OCI-LY7 (cell line): Measurements from ENCODE around the gene CDCP1. TPM values are rescaled to one million over a fixed set of nuclear protein-coding genes. Genes with fewer than 3 reads are reported as not detected.

Experiments used
- BruUV-seq: library from RNA; stranded (reverse); fragments of 400-500 nt; replicated peaks from 2 replicates; lab custom pipeline; 2021; lab: Mats Ljungman, UMichigan
- CTCF ChIA-PET: fragments of 300-600 bp; sonication (Branson Sonifier 250); formaldehyde crosslinking; loops from one replicate; lab custom pipeline; 2022; ENCODE audit warnings: antibody characterized with exemption; ENCODE audit not compliant: unreplicated experiment; lab: Charles Lee
- POLR2A ChIA-PET: fragments of 300-600 bp; sonication (Branson Sonifier 250); formaldehyde crosslinking; loops from one replicate; lab custom pipeline; 2022; ENCODE audit warnings: antibody characterized with exemption; lab: Charles Lee
- DNase-seq: peaks from one replicate; pipeline ENCODE4 v3.0.0-alpha.2; 2015; ENCODE audit warnings: low spot score
- H2AFZ ChIP-seq: fragments of 200-600 bp; sonication (generic), shearing (Covaris generic); 2 replicates; pipeline ENCODE4 v1.6.1; 2014; ENCODE audit warnings: mild to moderate bottlenecking, antibody characterized with exemption, low read length, moderate library complexity
- H3K27ac ChIP-seq: fragments of 200-600 bp; sonication (generic); 2 replicates; pipeline ENCODE4 v1.5.1; 2014; ENCODE audit warnings: mixed run types, low read depth, mild to moderate bottlenecking, moderate library complexity, low read length, inconsistent platforms; ENCODE audit not compliant: poor library complexity, severe bottlenecking
- H3K36me3 ChIP-seq: fragments of 200-600 bp; sonication (generic); 2 replicates; pipeline ENCODE4 v1.6.1; 2014; ENCODE audit warnings: mild to moderate bottlenecking, antibody characterized with exemption, low read length, moderate library complexity, mixed read lengths; ENCODE audit not compliant: insufficient read depth
- H3K4me1 ChIP-seq: fragments of 200-600 bp; sonication (generic); 2 replicates; pipeline ENCODE4 v1.5.1; 2014; ENCODE audit warnings: mild to moderate bottlenecking, low read length; ENCODE audit not compliant: insufficient read depth, poor library complexity, severe bottlenecking
- H3K4me2 ChIP-seq: fragments of 200-600 bp; sonication (generic); 2 replicates; pipeline ENCODE4 v1.6.1; 2014; ENCODE audit warnings: mild to moderate bottlenecking, low read length
- H3K4me3 ChIP-seq: fragments of 200-600 bp; sonication (generic); 2 replicates; pipeline ENCODE4 v1.5.1; 2014; ENCODE audit warnings: mild to moderate bottlenecking, low read depth, low read length; ENCODE audit not compliant: poor library complexity, severe bottlenecking
- H3K79me2 ChIP-seq: fragments of 200-600 bp; sonication (generic); 2 replicates; pipeline ENCODE4 v1.6.1; 2016; ENCODE audit warnings: low read depth, mild to moderate bottlenecking, low read length, moderate library complexity, mixed read lengths; ENCODE audit not compliant: insufficient read depth
- H3K9me2 ChIP-seq: fragments of 200-600 bp; sonication (generic); 2 replicates; pipeline ENCODE4 v1.6.1; 2016; ENCODE audit warnings: mild to moderate bottlenecking, low read length, mixed read lengths; ENCODE audit not compliant: insufficient read depth
- H3K9me3 ChIP-seq: fragments of 200-600 bp; sonication (generic); 2 replicates; pipeline ENCODE4 v1.6.1; 2014; ENCODE audit warnings: mild to moderate bottlenecking, mixed run types, low read length, mixed read lengths
- H4K20me1 ChIP-seq: fragments of 200-600 bp; sonication (generic); 2 replicates; pipeline ENCODE4 v1.6.1; 2014; ENCODE audit warnings: mild to moderate bottlenecking, antibody characterized with exemption, low read length, moderate library complexity, mixed read lengths; ENCODE audit not compliant: insufficient read depth
- EZH2phosphoT487 ChIP-seq: fragments of 200-600 bp; sonication (generic); IDR thresholded peaks from 2 replicates; pipeline ENCODE4 v1.6.1; 2018; ENCODE audit warnings: low read depth, borderline replicate concordance, mild to moderate bottlenecking, mixed run types, antibody characterized with exemption, low read length, moderate library complexity, mixed read lengths
- intact Hi-C: fragments of 100-400 bp; cut with micrococcal nuclease; formaldehyde crosslinking; loops from one replicate; pipeline ENCODE4 v1.10.0; 2022; ENCODE audit not compliant: unreplicated experiment
- total RNA-seq, 2 experiments: library from RNA; depleted of rRNA in 1 of 2; stranded (reverse); fragments of >200 nt in 1 of 2; shearing (Covaris generic) in 1 of 2; gene quantifications; 2 replicates each; pipeline ENCODE4 v1.2.3, GENCODE V29; 2014 to 2022
- TF ChIP-seq, protein P1 (sequence below): fragments of 200-600 bp; sonication (generic); conservative IDR thresholded peaks from 2 replicates; pipeline ENCODE4 v1.5.1; 2014; ENCODE audit warnings: mild to moderate bottlenecking, antibody characterized with exemption, low read length, moderate library complexity, mixed read lengths

Gene CDCP1
- total RNA-seq, 2 experiments from 2014 or later: not detected

DNA sequence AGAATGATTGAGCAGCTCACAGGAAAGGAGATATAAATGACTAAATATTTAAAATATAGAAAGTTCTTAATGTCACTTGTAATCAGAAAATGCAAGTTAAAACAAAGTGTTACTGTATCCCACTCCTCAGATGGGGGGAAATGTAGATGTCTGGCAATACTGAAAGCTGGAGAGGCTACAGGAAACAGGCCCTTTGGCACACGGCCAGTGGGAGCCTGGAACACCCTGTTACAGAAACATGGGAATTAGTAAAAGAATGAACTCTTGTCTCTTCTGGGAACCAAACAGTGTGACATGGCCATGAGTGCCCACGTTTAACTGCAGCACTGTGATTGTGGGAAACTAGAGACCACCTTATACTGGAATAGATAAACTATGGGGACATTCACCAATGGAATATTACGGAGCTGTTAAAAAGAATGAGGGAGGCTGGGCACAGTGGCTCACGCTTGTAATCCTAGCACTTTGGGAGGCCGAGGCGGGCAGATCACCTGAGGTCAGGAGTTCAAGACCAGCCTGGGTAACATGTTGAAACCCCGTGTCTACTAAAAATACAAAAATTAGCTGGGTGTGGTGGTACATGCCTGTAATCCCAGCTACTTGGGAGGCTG lies 50.2 kb downstream of the CDCP1 start:
- BruUV-seq: no TSS peak
- H3K79me2 ChIP-seq: no peaks in the 10 kb centered on the region
- CTCF ChIA-PET: no interaction called here

DNA sequence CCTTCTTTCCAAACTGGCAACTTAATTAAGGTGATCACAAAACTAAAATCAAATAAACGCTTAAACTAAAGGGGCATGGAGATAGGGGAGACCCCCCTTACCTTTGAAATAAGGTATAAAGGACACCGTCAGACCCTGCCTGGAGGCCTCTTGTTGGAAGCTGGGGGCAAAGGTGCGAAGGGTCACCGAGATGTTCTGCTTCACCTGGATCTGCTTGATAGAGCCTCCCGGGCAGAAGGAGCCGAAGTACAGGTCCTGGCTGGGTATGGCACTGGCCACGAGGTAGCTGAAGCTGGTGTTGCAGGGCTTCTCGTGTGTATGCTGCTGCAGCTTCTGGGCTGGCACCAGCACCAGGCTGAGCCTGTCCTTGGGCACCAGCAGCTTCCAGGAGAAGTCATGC lies 53.0 kb downstream of the CDCP1 start:
- POLR2A ChIA-PET: no interaction called here
- CTCF ChIA-PET: no interaction called here
- no peaks in the 10 kb centered on the region for H3K4me1 ChIP-seq

More for the DNA sequence above, 50.2 kb downstream of the CDCP1 start:
- Histone ChIP-seq H3K4me3 (no peak overlapping the region), H3K36me3 (no peaks in the 10 kb centered on the region), H3K9me2 (no peaks in the 10 kb centered on the region), H3K4me2 (no peak overlapping the region), H3K4me1 (no peaks in the 10 kb centered on the region), H3K27ac (no peak overlapping the region), H4K20me1 (no peaks in the 10 kb centered on the region), H3K9me3 (no peaks in the 10 kb centered on the region), H2AFZ (no peak overlapping the region)
- no peak for TF ChIP-seq EZH2phosphoT487
- TF ChIP-seq, protein P1, sequence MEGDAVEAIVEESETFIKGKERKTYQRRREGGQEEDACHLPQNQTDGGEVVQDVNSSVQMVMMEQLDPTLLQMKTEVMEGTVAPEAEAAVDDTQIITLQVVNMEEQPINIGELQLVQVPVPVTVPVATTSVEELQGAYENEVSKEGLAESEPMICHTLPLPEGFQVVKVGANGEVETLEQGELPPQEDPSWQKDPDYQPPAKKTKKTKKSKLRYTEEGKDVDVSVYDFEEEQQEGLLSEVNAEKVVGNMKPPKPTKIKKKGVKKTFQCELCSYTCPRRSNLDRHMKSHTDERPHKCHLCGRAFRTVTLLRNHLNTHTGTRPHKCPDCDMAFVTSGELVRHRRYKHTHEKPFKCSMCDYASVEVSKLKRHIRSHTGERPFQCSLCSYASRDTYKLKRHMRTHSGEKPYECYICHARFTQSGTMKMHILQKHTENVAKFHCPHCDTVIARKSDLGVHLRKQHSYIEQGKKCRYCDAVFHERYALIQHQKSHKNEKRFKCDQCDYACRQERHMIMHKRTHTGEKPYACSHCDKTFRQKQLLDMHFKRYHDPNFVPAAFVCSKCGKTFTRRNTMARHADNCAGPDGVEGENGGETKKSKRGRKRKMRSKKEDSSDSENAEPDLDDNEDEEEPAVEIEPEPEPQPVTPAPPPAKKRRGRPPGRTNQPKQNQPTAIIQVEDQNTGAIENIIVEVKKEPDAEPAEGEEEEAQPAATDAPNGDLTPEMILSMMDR: no peak
- DNase-seq: no peak
- intact Hi-C loops: no loop called here
- POLR2A ChIA-PET: no interaction called here

More for the DNA sequence above, 53.0 kb downstream of the CDCP1 start:
- no peaks in the 10 kb centered on the region for H3K36me3 ChIP-seq
- H3K27ac ChIP-seq: no peak overlapping the region
- DNase-seq: no peak
- H2AFZ ChIP-seq: no peak overlapping the region
- H3K4me3 ChIP-seq: no peak overlapping the region
- H3K9me2 ChIP-seq: no peaks in the 10 kb centered on the region
- H4K20me1 ChIP-seq: no peaks in the 10 kb centered on the region
- BruUV-seq: no TSS peak
- intact Hi-C loops: no loop called here
- TF ChIP-seq EZH2phosphoT487: no peak
- TF ChIP-seq, protein P1: no peak
- H3K79me2 ChIP-seq: no peaks in the 10 kb centered on the region
- H3K9me3 ChIP-seq: no peaks in the 10 kb centered on the region
- no peak overlapping the region for H3K4me2 ChIP-seq
